Measurements from ENCODE around the gene C4orf51. TPM values are rescaled to one million over a fixed set of nuclear protein-coding genes. Genes with fewer than 3 reads are reported as not detected.

The C4orf51 gene
- total RNA-seq, 1 experiment from 2014 or later = not detected

GRCh38 chr4:145763399-145763798 lies 83.5 kb downstream of the C4orf51 start:
- no peak overlapping the region for H3K4me3 Mint-ChIP-seq (ENCODE audit: low read depth, unreplicated experiment)
- no TSS peak for BruUV-seq (replicated peaks)
- CTCF ChIA-PET = no interaction called here
- no peaks in the 10 kb centered on the region for H3K27me3 Mint-ChIP-seq (ENCODE audit: unreplicated experiment)
- no peak overlapping the region for H3K27ac Mint-ChIP-seq (ENCODE audit: unreplicated experiment)
- DNase-seq = no peak
- H3K36me3 Mint-ChIP-seq (ENCODE audit: insufficient read depth, unreplicated experiment) = peaks cover 15% of the 10 kb centered on the region
- no peak for TF ChIP-seq CTCF (IDR thresholded peaks at IDR 0.05; ENCODE audit: unreplicated experiment)
- intact Hi-C loops (cut with micrococcal nuclease; ENCODE audit: unreplicated experiment) = no loop called here
- no peaks in the 10 kb centered on the region for H3K9me3 Mint-ChIP-seq (ENCODE audit: low read depth, unreplicated experiment)
- H3K4me1 Mint-ChIP-seq (ENCODE audit: low read depth, unreplicated experiment) = no peaks in the 10 kb centered on the region

- Mint-ChIP-seq H3K36me3 (ENCODE audit: insufficient read depth, unreplicated experiment) (peaks cover 10% of the 10 kb centered on the region), H3K4me3 (ENCODE audit: low read depth, unreplicated experiment) (no peak overlapping the region), H3K27ac (ENCODE audit: unreplicated experiment) (no peak overlapping the region), H3K4me1 (ENCODE audit: low read depth, unreplicated experiment) (no peaks in the 10 kb centered on the region), H3K9me3 (ENCODE audit: low read depth, unreplicated experiment) (no peaks in the 10 kb centered on the region), H3K27me3 (ENCODE audit: unreplicated experiment) (no peaks in the 10 kb centered on the region)
- intact Hi-C loops (cut with micrococcal nuclease; ENCODE audit: unreplicated experiment) = no loop called here
- BruUV-seq (replicated peaks) = no TSS peak
- TF ChIP-seq CTCF (IDR thresholded peaks at IDR 0.05; ENCODE audit: unreplicated experiment) = no peak
- CTCF ChIA-PET = interaction anchor here (0.5 kb wide), 1 partner anchor 316 kb away, joined by 4 read pairs; no protein-coding TSS in a partner anchor
- no peak for DNase-seq
Observed at GRCh38 chr4:145766273-145766672, 86.3 kb downstream of the C4orf51 start.

- H3K27ac Mint-ChIP-seq (ENCODE audit: unreplicated experiment) = no peak overlapping the region
- BruUV-seq (replicated peaks) = no TSS peak
- CTCF ChIA-PET = interaction anchor here (0.6 kb wide), 1 partner anchor 30 kb away, joined by 5 read pairs; no protein-coding TSS in a partner anchor
- no peaks in the 10 kb centered on the region for H3K27me3 Mint-ChIP-seq (ENCODE audit: unreplicated experiment)
- H3K4me3 Mint-ChIP-seq (ENCODE audit: low read depth, unreplicated experiment) = no peak overlapping the region
- H3K9me3 Mint-ChIP-seq (ENCODE audit: low read depth, unreplicated experiment) = no peaks in the 10 kb centered on the region
- intact Hi-C loops (cut with micrococcal nuclease; ENCODE audit: unreplicated experiment) = no loop called here
- no peaks in the 10 kb centered on the region for H3K4me1 Mint-ChIP-seq (ENCODE audit: low read depth, unreplicated experiment)
- no peak for TF ChIP-seq CTCF (IDR thresholded peaks at IDR 0.05; ENCODE audit: unreplicated experiment)
- no peak for DNase-seq
- peaks cover 10% of the 10 kb centered on the region for H3K36me3 Mint-ChIP-seq (ENCODE audit: insufficient read depth, unreplicated experiment)
Observed at GRCh38 chr4:145769450-145770037, 89.6 kb downstream of the C4orf51 start.

GRCh38 chr4:145770124-145770523 lies 90.2 kb downstream of the C4orf51 start:
- CTCF ChIA-PET = interaction anchor here (0.6 kb wide), 1 partner anchor 30 kb away, joined by 5 read pairs; no protein-coding TSS in a partner anchor
- Mint-ChIP-seq H3K27ac (ENCODE audit: unreplicated experiment) (no peak overlapping the region), H3K4me1 (ENCODE audit: low read depth, unreplicated experiment) (no peaks in the 10 kb centered on the region), H3K27me3 (ENCODE audit: unreplicated experiment) (no peaks in the 10 kb centered on the region), H3K9me3 (ENCODE audit: low read depth, unreplicated experiment) (no peaks in the 10 kb centered on the region), H3K36me3 (ENCODE audit: insufficient read depth, unreplicated experiment) (peaks cover 5% of the 10 kb centered on the region), H3K4me3 (ENCODE audit: low read depth, unreplicated experiment) (no peak overlapping the region)
- no TSS peak for BruUV-seq (replicated peaks)
- no peak for DNase-seq
- intact Hi-C loops (cut with micrococcal nuclease; ENCODE audit: unreplicated experiment) = no loop called here
- TF ChIP-seq CTCF (IDR thresholded peaks at IDR 0.05; ENCODE audit: unreplicated experiment) = no peak
